Loucy (cell line): ENCODE results near the gene EPSTI1.
"Not testable (repeated sequence)": the region's sequence is repeated elsewhere in the genome, so short reads cannot be mapped to it uniquely, and the experiment has no call there.

Experiments used
- H2AFZ ChIP-seq: fragments of 200-600 bp; sonication (generic); 2 replicates; pipeline ENCODE4 v1.6.0; 2016; ENCODE audit warnings: antibody characterized with exemption, mild to moderate bottlenecking, low read length, moderate library complexity
- H3F3A ChIP-seq: fragments of 200-600 bp; 2 replicates; pipeline ENCODE4 v1.6.0; 2016; ENCODE audit warnings: antibody characterized with exemption, low read depth, mild to moderate bottlenecking
- H3K27me3 ChIP-seq: fragments of 200-600 bp; sonication (generic); 2 replicates; pipeline ENCODE4 v1.6.1; 2014; ENCODE audit warnings: low read length, mild to moderate bottlenecking; ENCODE audit not compliant: insufficient read depth, poor library complexity, severe bottlenecking
- H3K36me3 ChIP-seq: fragments of 200-600 bp; sonication (generic); 2 replicates; pipeline ENCODE4 v1.6.1; 2016; ENCODE audit warnings: low read length; ENCODE audit not compliant: insufficient read depth
- H3K4me1 ChIP-seq: fragments of 200-600 bp; sonication (generic); 2 replicates; pipeline ENCODE4 v1.5.1; 2014; ENCODE audit warnings: low read length, mild to moderate bottlenecking; ENCODE audit not compliant: insufficient read depth, poor library complexity, severe bottlenecking
- H3K4me2 ChIP-seq: fragments of 200-600 bp; sonication (generic); 2 replicates; pipeline ENCODE4 v1.6.0; 2014; ENCODE audit warnings: antibody characterized with exemption, low read length, low read depth, mild to moderate bottlenecking; ENCODE audit not compliant: poor library complexity, severe bottlenecking
- H3K4me3 ChIP-seq: fragments of 200-600 bp; sonication (generic); 2 replicates; pipeline ENCODE4 v1.5.1; 2014; ENCODE audit warnings: low read length, mild to moderate bottlenecking, mixed read lengths; ENCODE audit not compliant: poor library complexity, severe bottlenecking
- H3K79me2 ChIP-seq: fragments of 200-600 bp; sonication (generic); 2 replicates; pipeline ENCODE4 v1.6.1; 2014; ENCODE audit warnings: low read length; ENCODE audit not compliant: insufficient read depth
- H3K9ac ChIP-seq: fragments of 200-600 bp; sonication (generic); 2 replicates; pipeline ENCODE4 v1.6.0; 2014; ENCODE audit warnings: mild to moderate bottlenecking, low read depth, low read length, moderate library complexity; ENCODE audit not compliant: poor library complexity, severe bottlenecking
- H3K9me2 ChIP-seq: fragments of 200-600 bp; sonication (generic); replicated peaks from 2 replicates; pipeline ENCODE4 v1.6.1; 2016; ENCODE audit warnings: low read depth, low read length, mixed read lengths
- H3K9me3 ChIP-seq: fragments of 200-600 bp; sonication (generic); 2 replicates; pipeline ENCODE4 v1.6.1; 2014; ENCODE audit warnings: mild to moderate bottlenecking, antibody characterized with exemption, low read length, low read depth; ENCODE audit not compliant: insufficient read depth
- H4K20me1 ChIP-seq: fragments of 200-600 bp; sonication (generic); 2 replicates; pipeline ENCODE4 v1.6.0; 2014; ENCODE audit warnings: antibody characterized with exemption, low read length, mild to moderate bottlenecking; ENCODE audit not compliant: insufficient read depth, poor library complexity, severe bottlenecking
- CTCF ChIP-seq: fragments of 200-600 bp; sonication (generic); conservative IDR thresholded peaks from 2 replicates; pipeline ENCODE4 v1.5.1; 2014; ENCODE audit warnings: mild to moderate bottlenecking, antibody characterized with exemption, low read length
- EZH2phosphoT487 ChIP-seq: fragments of 200-600 bp; IDR thresholded peaks from 2 replicates; pipeline ENCODE4 v1.6.1; 2018; ENCODE audit warnings: antibody characterized with exemption, mild to moderate bottlenecking, moderate library complexity, borderline replicate concordance

EPSTI1 gene

DNA sequence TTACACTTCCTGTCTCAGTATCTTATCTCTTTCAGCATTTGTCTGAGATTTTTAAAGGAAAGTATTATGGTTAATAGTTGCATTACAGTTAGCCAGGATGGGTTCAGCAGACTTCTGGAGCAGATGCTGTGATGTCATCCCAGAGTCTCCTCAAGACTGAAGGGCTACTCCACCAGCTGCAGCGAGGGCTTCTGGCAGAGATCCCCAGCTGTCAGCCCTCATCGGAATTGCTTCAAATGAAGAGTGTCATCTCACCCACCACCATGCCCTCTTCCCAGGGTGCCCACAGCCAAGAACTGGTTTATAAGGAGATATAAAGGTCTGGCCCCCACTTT, 126.3 kb downstream of the EPSTI1 start:
- H2AFZ ChIP-seq: peak overlapping the region; percentile 63; the same call in 1 of the 2 replicates
- H3K79me2 ChIP-seq: no peaks in the 10 kb centered on the region
- H3K9ac ChIP-seq: no peak overlapping the region
- no peaks in the 10 kb centered on the region for H3K27me3 ChIP-seq
- H3F3A ChIP-seq: no peaks in the 10 kb centered on the region
- no peaks in the 10 kb centered on the region for H3K9me3 ChIP-seq
- no peak overlapping the region for H3K4me3 ChIP-seq
- no peak for TF ChIP-seq CTCF
- no peaks in the 10 kb centered on the region for H3K9me2 ChIP-seq
- no peaks in the 10 kb centered on the region for H3K36me3 ChIP-seq
- no peaks in the 10 kb centered on the region for H4K20me1 ChIP-seq
- peaks cover 4% of the 10 kb centered on the region for H3K4me1 ChIP-seq
- H3K4me2 ChIP-seq: peak overlapping the region; percentile 45

DNA sequence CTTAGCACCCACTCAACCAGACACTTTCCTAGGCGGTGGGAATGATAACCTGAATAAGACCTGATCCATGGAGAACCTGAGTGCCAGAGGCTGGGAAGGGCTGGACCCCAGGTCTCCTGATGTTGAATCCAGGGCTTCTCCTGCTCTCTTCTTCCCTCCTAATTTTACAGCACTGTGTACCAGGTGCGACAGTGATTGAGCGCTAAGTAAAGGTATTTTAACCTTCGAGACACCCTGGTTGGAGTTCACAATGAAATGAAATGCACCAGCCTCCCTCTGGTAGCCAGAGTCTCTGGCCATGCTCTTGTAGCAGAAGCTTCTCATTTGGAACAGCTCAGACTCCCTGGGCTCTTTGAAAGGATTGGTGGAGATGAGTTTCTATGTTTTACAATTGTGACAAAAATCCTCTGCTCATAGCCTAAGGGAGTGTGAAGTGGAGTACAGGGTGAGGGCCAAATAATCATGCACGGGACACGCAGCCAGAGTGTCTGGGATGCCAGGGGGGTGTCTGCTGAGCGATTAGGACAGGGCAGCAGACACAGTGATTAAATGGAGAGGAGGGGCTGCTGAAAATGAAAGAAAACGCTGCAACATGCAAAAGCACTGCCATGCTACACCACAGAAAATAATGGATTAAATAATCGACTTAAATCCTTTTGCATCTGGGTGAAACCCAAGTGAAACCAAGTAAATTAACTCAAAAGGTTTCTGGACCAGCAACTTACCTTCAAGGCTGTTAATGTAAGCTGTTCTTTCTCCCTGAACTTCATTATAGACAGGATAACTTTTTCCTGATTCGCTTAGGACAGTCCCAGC, 126.9 kb downstream of the EPSTI1 start:
- Histone ChIP-seq H3K4me2 (peak overlapping the region; percentile 45), H3F3A (no peaks in the 10 kb centered on the region), H3K79me2 (no peaks in the 10 kb centered on the region), H3K4me1 (peaks cover 4% of the 10 kb centered on the region), H2AFZ (peak overlapping the region; percentile 63; the same call in 1 of the 2 replicates), H3K9me3 (no peaks in the 10 kb centered on the region), H3K9ac (no peak overlapping the region), H3K9me2 (no peaks in the 10 kb centered on the region), H4K20me1 (no peaks in the 10 kb centered on the region), H3K4me3 (no peak overlapping the region), H3K27me3 (no peaks in the 10 kb centered on the region), H3K36me3 (no peaks in the 10 kb centered on the region)
- TF ChIP-seq EZH2phosphoT487 (no peak), CTCF (no peak)

- H3K79me2 ChIP-seq, H3F3A ChIP-seq, H3K9ac ChIP-seq, H3K4me3 ChIP-seq, H3K9me3 ChIP-seq, H3K27me3 ChIP-seq, H3K4me1 ChIP-seq, H3K4me2 ChIP-seq, H2AFZ ChIP-seq, H3K9me2 ChIP-seq, H4K20me1 ChIP-seq, H3K36me3 ChIP-seq: not testable (repeated sequence)
These were observed 129.7 kb downstream of the EPSTI1 start for GRCh38 chr13:42862370-42862769.

GRCh38 chr13:42860485-42860884, 131.6 kb downstream of the EPSTI1 start:
- Histone ChIP-seq H2AFZ (no peak overlapping the region), H3K9me2 (no peaks in the 10 kb centered on the region), H3K9me3 (no peaks in the 10 kb centered on the region), H3K79me2 (no peaks in the 10 kb centered on the region), H3K9ac (no peak overlapping the region), H3K4me3 (no peak overlapping the region), H4K20me1 (no peaks in the 10 kb centered on the region), H3K4me2 (no peak overlapping the region), H3K4me1 (peaks cover under 1% of the 10 kb centered on the region), H3K36me3 (no peaks in the 10 kb centered on the region), H3F3A (no peaks in the 10 kb centered on the region), H3K27me3 (no peaks in the 10 kb centered on the region)
- no peak for TF ChIP-seq CTCF
- TF ChIP-seq EZH2phosphoT487: no peak
